HepG2 (cell line): ENCODE results near the gene FRMPD3. TPM values are rescaled to one million over a fixed set of nuclear protein-coding genes. Genes with fewer than 3 reads are reported as not detected.

ENCODE experiments used
- ATAC-seq: fragments of 200-7000 bp; cut with Tn5 transposase; 3 replicates; pipeline ENCODE4 v1.9.1; 2020; ENCODE audit warnings: mild to moderate bottlenecking, moderate library complexity
- Bru-seq: library from RNA; stranded (reverse); fragments of 400-500 nt; gene quantifications from one replicate; lab custom pipeline; 2021; lab: Mats Ljungman, UMichigan
- BruChase-seq, 2 experiments: library from RNA; stranded (reverse); fragments of 400-500 nt; gene quantifications; one replicate each; lab custom pipeline; 2021; lab: Mats Ljungman, UMichigan
- BruUV-seq: library from RNA; stranded (reverse); fragments of 400-500 nt; replicated peaks from 2 replicates; lab custom pipeline; 2021; lab: Mats Ljungman, UMichigan
- CTCF ChIA-PET: fragments of 300-600 bp; formaldehyde crosslinking; extraction: SDS; loops from one replicate; lab custom pipeline; 2021; ENCODE audit warnings: low total read pairs, inconsistent platforms, low intra/inter-chr PET ratio; lab: Yijun Ruan, JAX
- POLR2A ChIA-PET: fragments of 350-600 bp; sonication (Branson Sonifier 250); formaldehyde crosslinking; loops from one replicate; lab custom pipeline; 2020; ENCODE audit warnings: antibody characterized with exemption, inconsistent platforms; lab: Yijun Ruan, JAX
- DNase-seq: peaks from one replicate; pipeline ENCODE4 v3.0.0-alpha.2; 2015; ENCODE audit warnings: low spot score
- FAIRE-seq: peaks from 3 replicates; lab custom pipeline; 2011; peaks lifted over from hg19 to GRCh38; lab: Jason Lieb, UNC
- H2AFZ ChIP-seq: one replicate; pipeline ENCODE4 v1.6.1; 2011; ENCODE audit warnings: low read length, inconsistent platforms
- H3K27ac ChIP-seq: fragments of 300-600 bp; 3 replicates; pipeline ENCODE4 v1.8.0; 2011; ENCODE audit warnings: mixed run types, mild to moderate bottlenecking, mixed read lengths, low read length, inconsistent platforms; ENCODE audit not compliant: insufficient read depth; ENCODE audit errors: extremely low read length
- H3K27me3 ChIP-seq, 2 experiments: fragments of 200-600 bp in 1 of 2; 2 replicates in 1 of 2; 3 replicates in 1 of 2; pipeline versions ENCODE4 v1.6.0 to v1.8.0; 2011; ENCODE audit warnings: low read length in 2 of 2, mild to moderate bottlenecking in 2 of 2, moderate library complexity in 2 of 2, inconsistent platforms in 1 of 2; ENCODE audit not compliant: insufficient read depth in 2 of 2, control insufficient read depth in 1 of 2
- H3K36me3 ChIP-seq, 2 experiments: fragments of 200-600 bp in 1 of 2; replicated peaks in 1 of 2; 2 replicates in 1 of 2; 3 replicates in 1 of 2; pipeline versions ENCODE4 v1.5.1 to v1.8.0; 2011; ENCODE audit warnings: low read length in 2 of 2, inconsistent platforms in 1 of 2; ENCODE audit not compliant: insufficient read depth in 2 of 2, control insufficient read depth in 1 of 2
- H3K4me1 ChIP-seq: 2 replicates; pipeline ENCODE4 v1.5.1; 2012; ENCODE audit warnings: low read length, inconsistent platforms; ENCODE audit not compliant: insufficient read depth
- H3K4me2 ChIP-seq: 2 replicates; pipeline ENCODE4 v1.6.0; 2011; ENCODE audit warnings: low read depth, low read length, inconsistent platforms
- H3K4me3 ChIP-seq, 3 experiments: fragments of 200-600 bp in 1 of 3; sonication (generic), shearing (Covaris generic) in 1 of 3; replicated peaks in 1 of 3; 2 replicates each; pipeline ENCODE4 v1.5.1; 2011 to 2016; ENCODE audit warnings: low read length in 3 of 3, inconsistent platforms in 2 of 3, low read depth in 2 of 3, mild to moderate bottlenecking in 2 of 3, control low read depth in 1 of 3, mixed read lengths in 1 of 3; ENCODE audit not compliant: insufficient read depth in 1 of 3
- H3K79me2 ChIP-seq: one replicate; pipeline ENCODE4 v1.6.1; 2011; ENCODE audit warnings: low read length, inconsistent platforms; ENCODE audit not compliant: insufficient read depth
- H3K9ac ChIP-seq: 2 replicates; pipeline ENCODE4 v1.6.0; 2011; ENCODE audit warnings: mild to moderate bottlenecking, low read depth, low read length, inconsistent platforms; ENCODE audit not compliant: insufficient read depth
- H3K9me3 ChIP-seq: 2 replicates; pipeline ENCODE4 v1.5.1; 2012; ENCODE audit warnings: mild to moderate bottlenecking, low read length
- H4K20me1 ChIP-seq: 2 replicates; pipeline ENCODE4 v1.6.0; 2011; ENCODE audit warnings: inconsistent platforms, mild to moderate bottlenecking, low read length, moderate library complexity; ENCODE audit not compliant: insufficient read depth
- SIN3B ChIP-seq: fragments of 150-350 bp; IDR thresholded peaks from 2 replicates; pipeline ENCODE4 v1.6.1; 2014; ENCODE audit warnings: low read length
- ZNF572 ChIP-seq: sonication (generic); formaldehyde crosslinking; IDR thresholded peaks from 2 replicates; pipeline ENCODE4 v1.5.1; 2020; ENCODE audit warnings: mild to moderate bottlenecking, missing genetic modification reagents
- WGBS: methylation state at CpG from one replicate; pipeline ENCODE4 v1.1.6; 2017; ENCODE audit warnings: low lambda C conversion rate; 5-methylcytosine and 5-hydroxymethylcytosine counted together
- in situ Hi-C: cut with HindIII; loops from 2 replicates; pipeline ENCODE4 v1.10.0; 2017; ENCODE audit warnings: low pct_unique_long_range_greater_than_20kb; ENCODE audit not compliant: extremely low pct_ligation_motif_present
- intact Hi-C: fragments of 100-400 bp; cut with micrococcal nuclease; formaldehyde crosslinking; loops from one replicate; pipeline ENCODE4 v1.10.0; 2022; ENCODE audit not compliant: unreplicated experiment
- long read RNA-seq, 2 experiments: library from RNA in 1 of 2; library from polyadenylated mRNA in 1 of 2; stranded (forward) in 1 of 2; unstranded in 1 of 2; transcript quantifications; one replicate each; pipeline ENCODE4 v2.0.0, GENCODE V29; 2019 to 2022
- polyA minus RNA-seq, 3 experiments: library from RNA; depleted of rRNA, polyadenylated mRNA; stranded (reverse); fragments of >200 nt; gene quantifications; 2 replicates each; pipeline ENCODE4 v1.2.3, GENCODE V29; 2011; ENCODE audit warnings: low replicate concordance in 1 of 3
- polyA plus RNA-seq, 8 experiments: library from polyadenylated mRNA; depleted of rRNA in 3 of 8; stranded (reverse) in 7 of 8; unstranded in 1 of 8; fragments of >200 nt; fragmentation: Illumina TruSeq in 4 of 8; extraction: Trizol in 4 of 8; gene quantifications; 2 replicates each; pipeline versions ENCODE4 v1.2.1 to v1.2.3, GENCODE V29; 2011 to 2016; ENCODE audit warnings: low read depth in 4 of 8, missing spikeins in 1 of 8, mixed read lengths in 1 of 8; ENCODE audit not compliant: insufficient read depth in 1 of 8
- total RNA-seq, 5 experiments: library from RNA; depleted of rRNA; stranded (reverse); fragments of >200 nt; fragmentation: Illumina TruSeq; extraction: Trizol; gene quantifications; 2 replicates each; pipeline ENCODE4 v1.2.3, GENCODE V29; 2016; ENCODE audit warnings: low read depth in 1 of 5

FRMPD3 gene
- total RNA-seq (2016; rRNA removed; fragmentation: Illumina TruSeq; extraction: Trizol) (not detected in 2 replicates), polyA plus RNA-seq (2011; rRNA removed) (not detected in 2 replicates), polyA minus RNA-seq (2011; rRNA and poly(A)+ RNA removed; ENCODE audit: low replicate concordance) (not detected in 2 replicates), Bru-seq, nascent RNA (not detected), BruChase-seq, experiment 1, labeled RNA remaining after a 6-hour chase (percentile 2 among the genes with signal in this experiment), BruChase-seq, experiment 2, labeled RNA remaining after a 2-hour chase (not detected)
- not detected in 2 replicates for total RNA-seq (2016; cell fraction: cytosol; rRNA removed; fragmentation: Illumina TruSeq; extraction: Trizol; ENCODE audit: low read depth)
- not detected in 2 replicates for total RNA-seq (2016; cell fraction: insoluble cytoplasmic fraction; rRNA removed; fragmentation: Illumina TruSeq; extraction: Trizol)
- not detected in 2 replicates for total RNA-seq (2016; cell fraction: membrane; rRNA removed; fragmentation: Illumina TruSeq; extraction: Trizol)
- total RNA-seq (2016; cell fraction: nucleus; rRNA removed; fragmentation: Illumina TruSeq; extraction: Trizol), result not detected in 2 replicates
- not detected in 2 replicates for polyA plus RNA-seq (2011; cell fraction: cytosol; rRNA removed)
- not detected in 2 replicates for polyA plus RNA-seq (2011; cell fraction: nucleus; rRNA removed)
- not detected in 2 replicates for polyA plus RNA-seq (2012)
- polyA plus RNA-seq (2016; cell fraction: cytosol; fragmentation: Illumina TruSeq; extraction: Trizol; ENCODE audit: low read depth), result not detected in 2 replicates
- not detected in 2 replicates for polyA plus RNA-seq (2016; cell fraction: insoluble cytoplasmic fraction; fragmentation: Illumina TruSeq; extraction: Trizol; ENCODE audit: low read depth)
- polyA plus RNA-seq (2016; cell fraction: membrane; fragmentation: Illumina TruSeq; extraction: Trizol; ENCODE audit: low read depth), result not detected in 2 replicates
- polyA plus RNA-seq (2016; cell fraction: nucleus; fragmentation: Illumina TruSeq; extraction: Trizol; ENCODE audit: insufficient read depth, low read depth), result not detected in 2 replicates
- not detected in 2 replicates for polyA minus RNA-seq (2011; cell fraction: cytosol; rRNA and poly(A)+ RNA removed)
- not detected in 2 replicates for polyA minus RNA-seq (2011; cell fraction: nucleus; rRNA and poly(A)+ RNA removed)
- long read RNA-seq, experiment 1, result 0 reads
- long read RNA-seq, experiment 2, result 0 reads

DNA sequence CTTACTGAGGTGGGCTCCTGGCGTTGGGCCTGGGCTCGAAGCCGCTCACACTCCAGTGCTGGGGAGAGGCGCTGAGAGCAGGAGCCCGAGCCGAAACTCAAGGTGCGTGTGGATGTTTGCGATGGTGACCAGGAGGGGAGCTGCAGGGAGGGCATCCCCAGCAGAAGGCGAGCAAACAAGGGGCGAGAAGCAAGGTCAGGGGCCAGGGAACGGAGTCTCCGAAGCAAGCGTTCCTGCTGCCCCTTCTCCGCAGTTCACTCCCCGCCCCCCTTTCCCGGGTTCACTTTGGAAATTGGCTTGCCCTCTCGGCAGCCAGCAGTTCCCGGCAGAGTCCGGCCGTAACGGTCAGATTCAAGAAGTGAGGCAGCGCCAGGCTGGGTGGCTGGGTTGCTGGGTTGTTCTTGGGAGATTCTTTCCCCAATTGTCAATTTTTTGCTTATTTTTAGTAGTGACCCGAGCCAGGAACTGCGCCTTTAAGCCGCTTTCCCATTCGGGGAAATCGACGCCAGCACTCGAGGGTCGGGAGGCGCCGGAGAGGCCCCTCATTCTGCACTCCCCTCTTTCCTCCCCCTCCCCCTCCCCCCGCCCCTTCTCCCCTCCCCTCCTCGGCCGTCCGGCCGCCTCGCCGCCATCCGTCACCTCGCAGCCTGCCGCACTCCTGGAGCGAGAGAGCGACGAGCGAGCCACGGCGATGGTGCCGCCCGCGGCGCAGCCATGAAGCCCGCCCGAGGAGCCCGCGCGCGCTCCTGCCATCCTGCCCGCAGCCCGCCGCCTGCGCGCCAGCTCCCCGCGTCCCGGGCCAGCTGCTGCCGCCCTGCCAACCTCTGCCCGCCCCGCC lies at the start of gene FRMPD3:
FRMPD3 (plus strand) TSS at position 655 of the 838 bp plus-strand sequence. CDS start 76,937 bp downstream, outside the sequence.
- ChIA-PET CTCF (no interaction called here), POLR2A (no interaction called here)
- intact Hi-C loops, result no loop called here
- no peaks in the 10 kb centered on the region for H3K9me3 ChIP-seq
- no TSS peak for BruUV-seq
- H3K4me3 ChIP-seq, result peak within 1 kb of the TSS in 1 of 3 experiments; percentile 33; a peak in 1 of 6 replicates
- peak; percentile 82 for ATAC-seq
- DNase-seq, result no peak
- H3K27ac ChIP-seq, result no peak within 1 kb of the TSS
- H3K79me2 ChIP-seq, result no peaks in the 10 kb centered on the region
- H3K9ac ChIP-seq, result no peak within 1 kb of the TSS
- no peaks in the 10 kb centered on the region for H3K36me3 ChIP-seq
- H4K20me1 ChIP-seq, result no peaks in the 10 kb centered on the region
- TF ChIP-seq ZNF572 (CRISPR knock-in tag) (no peak), SIN3B (no peak)
- TF ChIP-seq, all 625 proteins: peak for 0
- H3K27me3 ChIP-seq, result peaks cover 4 to 24% of the 10 kb centered on the region in 2 experiments; a peak in 3 of 5 replicates
- WGBS, result 3% methylated on average over 15 of the region's 69 CpGs
- FAIRE-seq, result no peak
- peak within 1 kb of the TSS; percentile 53 for H3K4me2 ChIP-seq
- H2AFZ ChIP-seq, result no peak within 1 kb of the TSS
- in situ Hi-C loops, result no loop called here
- H3K4me1 ChIP-seq, result peaks cover 12% of the 10 kb centered on the region; the same call in 1 of the 2 replicates
